AG10803 (cell line): ENCODE results near the gene THRAP3.
A peak's percentile ranks its signal among the peaks of the same experiment; 100 is the strongest.

ENCODE experiments used
- DNase-seq: peaks from one replicate; pipeline ENCODE4 v3.0.0; 2010; ENCODE audit warnings: low read depth
- H3K4me3 ChIP-seq: 2 replicates; pipeline ENCODE4 v1.5.1; 2011; ENCODE audit warnings: mild to moderate bottlenecking, low read length, control low read depth
- CTCF ChIP-seq: conservative IDR thresholded peaks from 2 replicates; pipeline ENCODE4 v1.5.1; 2011; ENCODE audit warnings: mild to moderate bottlenecking, low read length, control low read depth, inconsistent platforms

THRAP3 gene

GRCh38 chr1:36276688-36277087 lies 52.4 kb downstream of the THRAP3 start:
- no peak for TF ChIP-seq CTCF
- DNase-seq = no peak
- H3K4me3 ChIP-seq = no peak overlapping the region

GRCh38 chr1:36279110-36279788 lies 55.0 kb downstream of the THRAP3 start:
- H3K4me3 ChIP-seq = no peak overlapping the region
- DNase-seq = peak; percentile 71
- TF ChIP-seq CTCF = no peak

GRCh38 chr1:36279789-36280296 lies 55.6 kb downstream of the THRAP3 start:
- no peak for TF ChIP-seq CTCF
- no peak for DNase-seq
- H3K4me3 ChIP-seq = no peak overlapping the region

- peak; percentile 56 for DNase-seq
- no peak overlapping the region for H3K4me3 ChIP-seq
- no peak for TF ChIP-seq CTCF
Observed at GRCh38 chr1:36284061-36284460, 59.8 kb downstream of the THRAP3 start.

- DNase-seq = no peak
- TF ChIP-seq CTCF = no peak
- H3K4me3 ChIP-seq = no peak overlapping the region
Observed at GRCh38 chr1:36284517-36284916, 60.3 kb downstream of the THRAP3 start.

GRCh38 chr1:36285443-36286101 lies 61.3 kb downstream of the THRAP3 start:
- TF ChIP-seq CTCF = peak; percentile 78
- peak; percentile 90 for DNase-seq
- H3K4me3 ChIP-seq = no peak overlapping the region

GRCh38 chr1:36286802-36287201 lies 62.6 kb downstream of the THRAP3 start:
- no peak for TF ChIP-seq CTCF
- H3K4me3 ChIP-seq = no peak overlapping the region
- DNase-seq = no peak
